Transverse colon (tissue), 3 donors: ENCODE measurements around the gene SEBOX.

Experiments used
- POLR2A ChIP-seq: fragments of 450-650 bp; IDR thresholded peaks from one replicate; pipeline ENCODE4 v1.6.1; 2016; ENCODE audit warnings: antibody characterized with exemption, mild to moderate bottlenecking, moderate library complexity
- TF ChIP-seq, protein P1 (sequence below), 5 experiments: fragments of 200-600 bp in 3 of 5; fragments of 450-650 bp in 2 of 5; sonication (generic) in 3 of 5; IDR thresholded peaks; 1 replicate in 2 of 5; 2 replicates in 3 of 5; pipeline ENCODE4 v1.5.1; 2016 to 2017; ENCODE audit warnings: antibody characterized with exemption in 5 of 5, inconsistent platforms in 3 of 5, mild to moderate bottlenecking in 2 of 5, moderate library complexity in 1 of 5

DNA sequence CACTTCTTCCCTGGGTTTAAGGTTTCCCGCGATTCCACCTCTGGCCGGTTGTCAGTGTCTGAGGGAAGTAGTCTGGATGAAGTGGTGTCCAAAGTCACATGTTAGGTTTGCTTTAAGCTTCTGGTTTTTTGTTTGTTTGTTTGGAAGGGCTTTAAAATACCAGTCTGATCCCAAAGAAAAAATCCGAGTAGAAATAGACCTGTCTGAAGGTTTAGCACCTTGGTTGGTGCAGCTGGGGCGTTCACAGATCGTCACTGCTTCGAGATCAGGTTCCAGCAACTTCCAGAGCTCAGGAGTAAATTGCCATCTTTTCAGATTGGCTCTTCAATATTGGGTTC, 45.4 kb downstream of the SEBOX start:
- TF ChIP-seq, protein P1, sequence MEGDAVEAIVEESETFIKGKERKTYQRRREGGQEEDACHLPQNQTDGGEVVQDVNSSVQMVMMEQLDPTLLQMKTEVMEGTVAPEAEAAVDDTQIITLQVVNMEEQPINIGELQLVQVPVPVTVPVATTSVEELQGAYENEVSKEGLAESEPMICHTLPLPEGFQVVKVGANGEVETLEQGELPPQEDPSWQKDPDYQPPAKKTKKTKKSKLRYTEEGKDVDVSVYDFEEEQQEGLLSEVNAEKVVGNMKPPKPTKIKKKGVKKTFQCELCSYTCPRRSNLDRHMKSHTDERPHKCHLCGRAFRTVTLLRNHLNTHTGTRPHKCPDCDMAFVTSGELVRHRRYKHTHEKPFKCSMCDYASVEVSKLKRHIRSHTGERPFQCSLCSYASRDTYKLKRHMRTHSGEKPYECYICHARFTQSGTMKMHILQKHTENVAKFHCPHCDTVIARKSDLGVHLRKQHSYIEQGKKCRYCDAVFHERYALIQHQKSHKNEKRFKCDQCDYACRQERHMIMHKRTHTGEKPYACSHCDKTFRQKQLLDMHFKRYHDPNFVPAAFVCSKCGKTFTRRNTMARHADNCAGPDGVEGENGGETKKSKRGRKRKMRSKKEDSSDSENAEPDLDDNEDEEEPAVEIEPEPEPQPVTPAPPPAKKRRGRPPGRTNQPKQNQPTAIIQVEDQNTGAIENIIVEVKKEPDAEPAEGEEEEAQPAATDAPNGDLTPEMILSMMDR (IDR thresholded peaks at IDR 0.05), result no peak
- no peak for TF ChIP-seq POLR2A
